Measurements from ENCODE around the gene SHOX.

The SHOX gene

DNA sequence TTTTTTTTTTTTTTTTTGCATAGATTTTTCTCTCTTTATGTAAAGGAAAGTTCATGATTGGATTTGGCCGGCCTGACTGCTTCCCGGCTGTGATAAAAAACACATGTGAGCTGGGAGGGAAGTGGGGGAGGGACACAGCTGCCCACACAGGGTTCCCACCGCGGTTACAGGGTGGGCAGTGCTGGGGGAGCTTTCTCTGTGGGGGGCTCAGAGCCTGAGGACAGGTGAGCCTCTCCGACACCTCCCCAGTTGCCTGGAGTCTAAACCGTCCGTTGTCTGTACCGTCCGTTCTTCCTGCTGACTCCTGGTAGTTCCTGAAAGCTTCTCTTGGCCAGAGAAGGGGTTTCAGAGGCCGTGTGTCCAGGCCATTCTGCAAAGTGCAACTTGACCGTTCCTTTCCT is 21.8 kb downstream of the SHOX start:
- Histone ChIP-seq H3K79me1 (replicated peaks; ENCODE audit: low read length, poor library complexity, severe bottlenecking) (no peaks in the 10 kb centered on the region), H3K4me2 (ENCODE audit: low read length, poor library complexity, severe bottlenecking) (no peak overlapping the region), H3K4ac (ENCODE audit: low read depth in 1 of 2, low read length in 2 of 2) (no peak overlapping the region), H2BK120ac (ENCODE audit: low read depth, low read length) (no peak overlapping the region), H3K9me3 (ENCODE audit: control insufficient read depth, low read length) (no peaks in the 10 kb centered on the region), H3K4me1 (ENCODE audit: control insufficient read depth, insufficient read depth, low read depth, low read length) (no peaks in the 10 kb centered on the region), H2AK5ac (ENCODE audit: low read length, severe bottlenecking) (no peak overlapping the region), H2BK5ac (ENCODE audit: low read depth, low read length, poor library complexity, severe bottlenecking) (no peak overlapping the region), H3K14ac (ENCODE audit: low read length in 2 of 2) (no peak overlapping the region), H3K9ac (ENCODE audit: low read length) (no peak overlapping the region), H4K91ac (ENCODE audit: low read length) (no peak overlapping the region), H3K23ac (ENCODE audit: low read length in 2 of 2) (no peak overlapping the region), H2AFZ (ENCODE audit: low read depth, low read length) (no peak overlapping the region), H2BK15ac (ENCODE audit: low read depth, poor library complexity, severe bottlenecking) (no peak overlapping the region), H3K27ac (ENCODE audit: low read length, poor library complexity, severe bottlenecking) (no peak overlapping the region), H3K36me3 (ENCODE audit: control insufficient read depth in 1 of 2, insufficient read depth in 2 of 2, low read depth in 1 of 2, low read length in 2 of 2) (no peaks in the 10 kb centered on the region), H3K4me3 (ENCODE audit: insufficient read depth in 1 of 2, low read depth in 1 of 2, low read length in 2 of 2) (no peak overlapping the region), H3K18ac (ENCODE audit: low read depth in 1 of 2, low read length in 2 of 2) (no peak overlapping the region), H4K8ac (ENCODE audit: low read length) (no peak overlapping the region), H2BK12ac (ENCODE audit: low read length in 2 of 2) (no peak overlapping the region), H3K27me3 (ENCODE audit: control insufficient read depth in 1 of 2, insufficient read depth in 1 of 2, low read length in 2 of 2) (peaks cover 0 to 2% of the 10 kb centered on the region in 2 experiments)
- no peak for DNase-seq
- 66% methylated on average over 11 of the region's 11 CpGs for WGBS

- no peak for DNase-seq
- H2BK15ac ChIP-seq (ENCODE audit: low read depth, poor library complexity, severe bottlenecking) = no peak overlapping the region
- no peak overlapping the region for H2AK5ac ChIP-seq (ENCODE audit: low read length, severe bottlenecking)
- H2BK120ac ChIP-seq (ENCODE audit: low read depth, low read length) = no peak overlapping the region
- peaks cover 0 to 2% of the 10 kb centered on the region in 2 experiments for H3K27me3 ChIP-seq (ENCODE audit: control insufficient read depth in 1 of 2, insufficient read depth in 1 of 2, low read length in 2 of 2)
- H3K9me3 ChIP-seq (ENCODE audit: control insufficient read depth, low read length) = no peaks in the 10 kb centered on the region
- H3K79me1 ChIP-seq (replicated peaks; ENCODE audit: low read length, poor library complexity, severe bottlenecking) = no peaks in the 10 kb centered on the region
- no peak overlapping the region for H2BK5ac ChIP-seq (ENCODE audit: low read depth, low read length, poor library complexity, severe bottlenecking)
- H3K4me3 ChIP-seq (ENCODE audit: insufficient read depth in 1 of 2, low read depth in 1 of 2, low read length in 2 of 2) = no peak overlapping the region
- H3K27ac ChIP-seq (ENCODE audit: low read length, poor library complexity, severe bottlenecking) = no peak overlapping the region
- no peak overlapping the region for H4K8ac ChIP-seq (ENCODE audit: low read length)
- no peak overlapping the region for H3K18ac ChIP-seq (ENCODE audit: low read depth in 1 of 2, low read length in 2 of 2)
- H3K4ac ChIP-seq (ENCODE audit: low read depth in 1 of 2, low read length in 2 of 2) = no peak overlapping the region
- H4K91ac ChIP-seq (ENCODE audit: low read length) = no peak overlapping the region
- H3K36me3 ChIP-seq (ENCODE audit: control insufficient read depth in 1 of 2, insufficient read depth in 2 of 2, low read depth in 1 of 2, low read length in 2 of 2) = no peaks in the 10 kb centered on the region
- no peak overlapping the region for H3K23ac ChIP-seq (ENCODE audit: low read length in 2 of 2)
- H3K14ac ChIP-seq (ENCODE audit: low read length in 2 of 2) = no peak overlapping the region
- H2BK12ac ChIP-seq (ENCODE audit: low read length in 2 of 2) = no peak overlapping the region
- H3K9ac ChIP-seq (ENCODE audit: low read length) = no peak overlapping the region
- no peak overlapping the region for H3K4me2 ChIP-seq (ENCODE audit: low read length, poor library complexity, severe bottlenecking)
- no peak overlapping the region for H2AFZ ChIP-seq (ENCODE audit: low read depth, low read length)
- H3K4me1 ChIP-seq (ENCODE audit: control insufficient read depth, insufficient read depth, low read depth, low read length) = no peaks in the 10 kb centered on the region
- WGBS = 94% methylated on average over 4 of the region's 4 CpGs
Measured at GRCh38 chrX:653306-653705, 22.7 kb downstream of the SHOX start.

- Histone ChIP-seq H2BK120ac (ENCODE audit: low read depth, low read length) (no peak overlapping the region), H3K27me3 (ENCODE audit: control insufficient read depth in 1 of 2, insufficient read depth in 1 of 2, low read length in 2 of 2) (no peaks in the 10 kb centered on the region), H3K4ac (ENCODE audit: low read depth in 1 of 2, low read length in 2 of 2) (no peak overlapping the region), H3K23ac (ENCODE audit: low read length in 2 of 2) (no peak overlapping the region), H3K14ac (ENCODE audit: low read length in 2 of 2) (no peak overlapping the region), H3K4me2 (ENCODE audit: low read length, poor library complexity, severe bottlenecking) (no peak overlapping the region), H2BK15ac (ENCODE audit: low read depth, poor library complexity, severe bottlenecking) (no peak overlapping the region), H2BK12ac (ENCODE audit: low read length in 2 of 2) (no peak overlapping the region), H4K8ac (ENCODE audit: low read length) (no peak overlapping the region), H3K9ac (ENCODE audit: low read length) (no peak overlapping the region), H3K4me3 (ENCODE audit: insufficient read depth in 1 of 2, low read depth in 1 of 2, low read length in 2 of 2) (no peak overlapping the region), H3K9me3 (ENCODE audit: control insufficient read depth, low read length) (peaks cover 7% of the 10 kb centered on the region), H3K18ac (ENCODE audit: low read depth in 1 of 2, low read length in 2 of 2) (no peak overlapping the region), H4K91ac (ENCODE audit: low read length) (no peak overlapping the region), H3K79me1 (replicated peaks; ENCODE audit: low read length, poor library complexity, severe bottlenecking) (no peaks in the 10 kb centered on the region), H2BK5ac (ENCODE audit: low read depth, low read length, poor library complexity, severe bottlenecking) (no peak overlapping the region), H2AK5ac (ENCODE audit: low read length, severe bottlenecking) (no peak overlapping the region), H3K27ac (ENCODE audit: low read length, poor library complexity, severe bottlenecking) (no peak overlapping the region), H3K4me1 (ENCODE audit: control insufficient read depth, insufficient read depth, low read depth, low read length) (no peaks in the 10 kb centered on the region), H2AFZ (ENCODE audit: low read depth, low read length) (no peak overlapping the region), H3K36me3 (ENCODE audit: control insufficient read depth in 1 of 2, insufficient read depth in 2 of 2, low read depth in 1 of 2, low read length in 2 of 2) (no peaks in the 10 kb centered on the region)
- DNase-seq = no peak
- 69% methylated on average over 3 of the region's 10 CpGs for WGBS
Measured at GRCh38 chrX:661154-661553, 30.6 kb downstream of the SHOX start.

GRCh38 chrX:662126-662525 is 31.5 kb downstream of the SHOX start:
- no peaks in the 10 kb centered on the region for H3K4me1 ChIP-seq (ENCODE audit: control insufficient read depth, insufficient read depth, low read depth, low read length)
- H3K79me1 ChIP-seq (replicated peaks; ENCODE audit: low read length, poor library complexity, severe bottlenecking) = no peaks in the 10 kb centered on the region
- no peak overlapping the region for H3K27ac ChIP-seq (ENCODE audit: low read length, poor library complexity, severe bottlenecking)
- no peak overlapping the region for H2AFZ ChIP-seq (ENCODE audit: low read depth, low read length)
- H3K9me3 ChIP-seq (ENCODE audit: control insufficient read depth, low read length) = peaks cover 7% of the 10 kb centered on the region
- WGBS = 85% methylated on average over 20 of the region's 20 CpGs
- H3K23ac ChIP-seq (ENCODE audit: low read length in 2 of 2) = no peak overlapping the region
- no peak overlapping the region for H2BK120ac ChIP-seq (ENCODE audit: low read depth, low read length)
- H2BK15ac ChIP-seq (ENCODE audit: low read depth, poor library complexity, severe bottlenecking) = no peak overlapping the region
- no peak overlapping the region for H3K9ac ChIP-seq (ENCODE audit: low read length)
- no peak overlapping the region for H3K4me2 ChIP-seq (ENCODE audit: low read length, poor library complexity, severe bottlenecking)
- no peak overlapping the region for H3K4me3 ChIP-seq (ENCODE audit: insufficient read depth in 1 of 2, low read depth in 1 of 2, low read length in 2 of 2)
- no peak overlapping the region for H4K8ac ChIP-seq (ENCODE audit: low read length)
- no peaks in the 10 kb centered on the region for H3K36me3 ChIP-seq (ENCODE audit: control insufficient read depth in 1 of 2, insufficient read depth in 2 of 2, low read depth in 1 of 2, low read length in 2 of 2)
- H2AK5ac ChIP-seq (ENCODE audit: low read length, severe bottlenecking) = no peak overlapping the region
- H2BK5ac ChIP-seq (ENCODE audit: low read depth, low read length, poor library complexity, severe bottlenecking) = no peak overlapping the region
- H2BK12ac ChIP-seq (ENCODE audit: low read length in 2 of 2) = no peak overlapping the region
- H3K14ac ChIP-seq (ENCODE audit: low read length in 2 of 2) = no peak overlapping the region
- no peak for DNase-seq
- H3K18ac ChIP-seq (ENCODE audit: low read depth in 1 of 2, low read length in 2 of 2) = no peak overlapping the region
- H4K91ac ChIP-seq (ENCODE audit: low read length) = no peak overlapping the region
- H3K27me3 ChIP-seq (ENCODE audit: control insufficient read depth in 1 of 2, insufficient read depth in 1 of 2, low read length in 2 of 2) = no peaks in the 10 kb centered on the region
- no peak overlapping the region for H3K4ac ChIP-seq (ENCODE audit: low read depth in 1 of 2, low read length in 2 of 2)
